HG02973 (cell line): ENCODE measurements around the gene TNRC6C.
"Not testable (repeated sequence)": the region's sequence is repeated elsewhere in the genome, so short reads cannot be mapped to it uniquely, and the experiment has no call there.

ENCODE experiments used
- ATAC-seq: cut with Tn5 transposase; IDR thresholded peaks from one replicate; pipeline ENCODE4 v1.9.1; 2021; ENCODE audit warnings: moderate library complexity; ENCODE audit not compliant: unreplicated experiment

TNRC6C gene

GRCh38 chr17:77930780-77931768 lies 27.4 kb upstream of the TNRC6C start:
- ATAC-seq, result no peak

- ATAC-seq, result no peak
Measured at GRCh38 chr17:77933777-77934398, 24.6 kb upstream of the TNRC6C start.

GRCh38 chr17:77935121-77935571 lies 23.4 kb upstream of the TNRC6C start:
- no peak for ATAC-seq

- not testable (repeated sequence) for ATAC-seq
Measured at GRCh38 chr17:77935744-77936143, 22.8 kb upstream of the TNRC6C start.

- ATAC-seq, result no peak
Measured at GRCh38 chr17:77936881-77937280, 21.6 kb upstream of the TNRC6C start.

- ATAC-seq, result no peak
Measured at GRCh38 chr17:77941004-77941403, 17.5 kb upstream of the TNRC6C start.

GRCh38 chr17:77942112-77942988 lies 16.2 kb upstream of the TNRC6C start:
- no peak for ATAC-seq

GRCh38 chr17:77943971-77944370 lies 14.5 kb upstream of the TNRC6C start:
- ATAC-seq, result no peak

- no peak for ATAC-seq
Measured at GRCh38 chr17:77944390-77945222, 13.9 kb upstream of the TNRC6C start.

GRCh38 chr17:77946900-77947645 lies 11.4 kb upstream of the TNRC6C start:
- no peak for ATAC-seq

- no peak for ATAC-seq
Measured at GRCh38 chr17:77948690-77949114, 9.8 kb upstream of the TNRC6C start.

GRCh38 chr17:77951123-77951522 lies 7.4 kb upstream of the TNRC6C start:
- ATAC-seq, result no peak

GRCh38 chr17:77952368-77952767 lies 6.1 kb upstream of the TNRC6C start:
- ATAC-seq, result no peak

- ATAC-seq, result peak; percentile 1
Measured at GRCh38 chr17:77957235-77957856, 1.2 kb upstream of the TNRC6C start.

- peak; percentile 25 for ATAC-seq
Measured at GRCh38 chr17:77958716-77959125, 218 bp downstream of the TNRC6C start.

GRCh38 chr17:77959126-77959925 lies 823 bp downstream of the TNRC6C start:
- no peak for ATAC-seq

GRCh38 chr17:77959926-77960521 lies 1.5 kb downstream of the TNRC6C start:
- ATAC-seq, result no peak

- ATAC-seq, result no peak
Measured at GRCh38 chr17:77961741-77962140, 3.2 kb downstream of the TNRC6C start.
